Colonic mucosa (tissue), 4 donors: Measurements from ENCODE around the gene FDX2. TPM values are rescaled to one million over a fixed set of nuclear protein-coding genes. Genes with fewer than 3 reads are reported as not detected.

Source experiments
- DNase-seq: peaks from one replicate; pipeline ENCODE4 v3.0.0-alpha.2; 2020
- H3K27ac ChIP-seq: fragments of 200-600 bp; one replicate; pipeline ENCODE4 v1.8.0; 2021
- H3K27me3 ChIP-seq: fragments of 200-600 bp; one replicate; pipeline ENCODE4 v1.8.0; 2021
- H3K36me3 ChIP-seq: fragments of 200-600 bp; one replicate; pipeline ENCODE4 v1.8.0; 2021
- H3K4me1 ChIP-seq: fragments of 200-600 bp; one replicate; pipeline ENCODE4 v1.8.0; 2021; ENCODE audit warnings: mild to moderate bottlenecking
- H3K4me3 ChIP-seq: fragments of 200-600 bp; one replicate; pipeline ENCODE4 v1.8.0; 2021
- H3K9ac ChIP-seq, 2 donors: one replicate each; pipeline ENCODE4 v1.7.0; 2013; ENCODE audit warnings: control low read depth in 2 of 2, low read depth in 2 of 2, low read length in 2 of 2
- H3K9me3 ChIP-seq: fragments of 200-600 bp; one replicate; pipeline ENCODE4 v1.8.0; 2021
- intact Hi-C: fragments of 100-400 bp; cut with DNase I; formaldehyde crosslinking; loops from one replicate; pipeline ENCODE4 v1.14.1; 2022
- total RNA-seq, 2 donors: library from RNA; stranded (reverse); fragmentation: NEBNext Ultra II Directional in 1 of 2; extraction: Animal tissue kit (Norgen Biotek cat#: 25700) in 1 of 2; gene quantifications; one replicate each; pipeline ENCODE4 v1.2.1, GENCODE V29; 2021
- TF ChIP-seq, protein P1 (sequence below): fragments of 200-600 bp; IDR thresholded peaks from one replicate; pipeline ENCODE4 v1.8.0; 2022; ENCODE audit warnings: antibody characterized with exemption, mild to moderate bottlenecking
- donor health status: healthy.
- donor health status: DM: no; HTN: no; CAD: no.
- donor health status: DM: no; HTN: no; CAD: no.

The FDX2 gene
- total RNA-seq, 2 donors from 2014 or later, result 10.7 to 19.8 TPM

DNA sequence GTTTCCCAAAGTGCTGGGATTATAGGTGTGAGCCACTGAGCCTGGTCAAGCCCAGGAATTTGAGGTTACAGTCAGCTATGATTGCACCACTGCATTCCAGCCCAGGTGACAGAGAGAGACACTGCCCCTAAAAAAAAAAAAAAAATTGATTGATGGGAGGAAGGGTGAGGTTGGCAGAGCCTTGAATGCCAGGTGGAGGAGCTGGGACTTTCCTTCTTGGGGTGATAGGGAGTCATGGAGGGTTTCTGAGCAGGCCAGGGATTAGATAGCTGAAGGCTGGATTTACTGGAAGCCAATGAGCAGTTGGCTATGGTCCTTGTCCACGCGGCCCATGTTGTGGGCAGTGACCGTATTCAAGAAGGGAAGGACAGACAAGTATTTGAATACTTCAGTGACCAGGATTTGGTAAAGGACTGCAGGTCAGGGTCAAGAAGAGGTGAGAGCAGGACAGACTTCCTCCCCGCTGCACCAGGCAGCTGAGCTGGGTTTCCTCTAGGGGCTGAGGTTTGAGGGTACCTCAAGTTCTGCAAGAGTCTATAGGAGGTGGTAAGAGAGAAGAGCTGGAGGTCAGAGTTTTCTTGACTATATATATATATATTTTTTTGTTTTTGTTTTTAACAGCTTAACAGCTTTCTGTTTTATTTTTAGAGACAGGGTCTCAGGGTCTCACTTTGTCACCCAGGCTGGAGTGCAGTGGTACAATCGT is 35.9 kb downstream of the FDX2 start:
- intact Hi-C loops, result no loop called here
- Histone ChIP-seq H3K4me1 (peaks cover 3% of the 10 kb centered on the region), H3K9ac (no peak overlapping the region), H3K27ac (no peak overlapping the region), H3K9me3 (no peaks in the 10 kb centered on the region), H3K27me3 (no peaks in the 10 kb centered on the region), H3K36me3 (no peaks in the 10 kb centered on the region), H3K4me3 (no peak overlapping the region)
- no peak for DNase-seq
- TF ChIP-seq, protein P1, sequence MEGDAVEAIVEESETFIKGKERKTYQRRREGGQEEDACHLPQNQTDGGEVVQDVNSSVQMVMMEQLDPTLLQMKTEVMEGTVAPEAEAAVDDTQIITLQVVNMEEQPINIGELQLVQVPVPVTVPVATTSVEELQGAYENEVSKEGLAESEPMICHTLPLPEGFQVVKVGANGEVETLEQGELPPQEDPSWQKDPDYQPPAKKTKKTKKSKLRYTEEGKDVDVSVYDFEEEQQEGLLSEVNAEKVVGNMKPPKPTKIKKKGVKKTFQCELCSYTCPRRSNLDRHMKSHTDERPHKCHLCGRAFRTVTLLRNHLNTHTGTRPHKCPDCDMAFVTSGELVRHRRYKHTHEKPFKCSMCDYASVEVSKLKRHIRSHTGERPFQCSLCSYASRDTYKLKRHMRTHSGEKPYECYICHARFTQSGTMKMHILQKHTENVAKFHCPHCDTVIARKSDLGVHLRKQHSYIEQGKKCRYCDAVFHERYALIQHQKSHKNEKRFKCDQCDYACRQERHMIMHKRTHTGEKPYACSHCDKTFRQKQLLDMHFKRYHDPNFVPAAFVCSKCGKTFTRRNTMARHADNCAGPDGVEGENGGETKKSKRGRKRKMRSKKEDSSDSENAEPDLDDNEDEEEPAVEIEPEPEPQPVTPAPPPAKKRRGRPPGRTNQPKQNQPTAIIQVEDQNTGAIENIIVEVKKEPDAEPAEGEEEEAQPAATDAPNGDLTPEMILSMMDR, result no peak

DNA sequence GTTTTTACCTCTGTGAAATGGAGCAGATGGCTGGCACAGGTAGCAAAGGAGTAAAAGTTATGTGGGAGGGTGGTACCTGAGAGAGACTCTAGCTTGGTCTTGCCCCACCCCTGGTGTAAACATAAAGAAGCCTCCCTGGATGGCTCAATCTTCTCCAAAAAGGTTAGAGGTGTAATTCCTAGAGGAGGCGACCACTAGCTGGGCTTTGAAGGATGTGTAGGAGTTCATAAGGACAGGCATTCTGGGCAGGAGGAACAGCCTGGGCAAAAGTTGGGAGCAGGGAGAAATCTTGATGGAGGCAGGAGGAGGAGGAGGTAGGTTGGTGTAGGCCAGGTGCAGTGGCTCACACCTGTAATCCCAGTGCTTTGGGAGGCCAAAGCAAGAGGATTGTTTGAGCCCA is 36.9 kb downstream of the FDX2 start:
- H3K9me3 ChIP-seq, result no peaks in the 10 kb centered on the region
- H3K27me3 ChIP-seq, result no peaks in the 10 kb centered on the region
- H3K4me3 ChIP-seq, result no peak overlapping the region
- DNase-seq, result no peak
- H3K27ac ChIP-seq, result no peak overlapping the region
- H3K9ac ChIP-seq, result no peak overlapping the region
- no peaks in the 10 kb centered on the region for H3K36me3 ChIP-seq
- H3K4me1 ChIP-seq, result peaks cover 9% of the 10 kb centered on the region
- intact Hi-C loops, result no loop called here
- TF ChIP-seq, protein P1, result no peak

DNA sequence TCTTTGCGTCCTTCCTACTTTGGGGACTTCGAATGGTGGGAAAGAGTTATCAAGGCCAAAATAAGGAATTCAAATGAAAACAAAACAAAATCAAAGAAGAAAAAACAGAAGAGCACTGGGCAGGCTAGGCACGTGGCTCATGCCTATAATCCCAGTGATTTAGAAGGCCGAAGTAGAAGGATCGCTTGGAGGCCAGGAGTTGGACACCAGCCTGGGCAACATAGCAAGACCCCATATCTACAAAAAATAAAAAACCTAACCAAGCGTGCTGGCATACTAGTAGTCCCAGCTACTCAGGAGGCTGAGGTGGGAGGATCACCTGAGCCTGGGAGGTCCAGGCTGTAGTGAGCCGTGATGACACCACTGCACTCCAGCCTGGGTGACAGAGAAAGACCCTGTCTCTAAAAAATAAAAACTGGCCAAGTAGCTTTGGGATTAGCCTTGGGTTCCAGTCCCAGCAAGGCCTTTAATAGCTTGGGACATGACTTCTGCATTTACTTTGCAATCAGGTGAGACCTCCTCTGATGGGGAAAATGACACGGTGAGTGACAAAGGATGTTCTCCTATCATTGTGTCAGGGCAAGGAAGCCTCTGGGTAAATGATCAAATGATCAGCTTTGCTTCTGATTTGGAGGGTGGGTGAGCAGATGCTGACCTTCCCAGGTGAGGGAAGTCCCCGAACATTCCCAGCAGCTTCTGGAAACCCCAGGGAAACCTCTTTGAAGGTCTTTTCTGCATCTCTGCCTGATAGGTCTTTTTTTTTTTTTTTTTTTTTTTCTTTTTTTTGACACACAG is 37.8 kb downstream of the FDX2 start:
- Histone ChIP-seq H3K4me3 (no peak overlapping the region), H3K9ac (no peak overlapping the region), H3K36me3 (no peaks in the 10 kb centered on the region), H3K27me3 (no peaks in the 10 kb centered on the region), H3K27ac (no peak overlapping the region), H3K4me1 (peaks cover 9% of the 10 kb centered on the region), H3K9me3 (no peaks in the 10 kb centered on the region)
- intact Hi-C loops, result no loop called here
- no peak for DNase-seq
- TF ChIP-seq, protein P1, result no peak

DNA sequence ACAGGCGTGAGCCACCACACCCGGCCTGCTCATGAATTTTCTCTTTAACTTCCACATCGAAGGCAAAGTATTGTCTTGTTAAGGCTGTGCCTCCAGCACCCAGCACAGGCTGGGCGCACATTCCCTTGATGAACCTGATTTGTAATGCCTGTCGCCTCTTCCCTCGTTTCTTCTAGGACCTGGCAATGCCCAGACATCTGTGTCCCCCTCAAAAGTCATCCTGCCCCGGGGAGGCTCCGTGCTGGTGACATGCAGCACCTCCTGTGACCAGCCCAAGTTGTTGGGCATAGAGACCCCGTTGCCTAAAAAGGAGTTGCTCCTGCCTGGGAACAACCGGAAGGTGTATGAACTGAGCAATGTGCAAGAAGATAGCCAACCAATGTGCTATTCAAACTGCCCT is 41.2 kb downstream of the FDX2 start:
- H3K36me3 ChIP-seq, result no peaks in the 10 kb centered on the region
- no peaks in the 10 kb centered on the region for H3K9me3 ChIP-seq
- H3K4me3 ChIP-seq, result no peak overlapping the region
- TF ChIP-seq, protein P1, result no peak
- H3K4me1 ChIP-seq, result peaks cover 9% of the 10 kb centered on the region
- H3K27ac ChIP-seq, result no peak overlapping the region
- no peak for DNase-seq
- intact Hi-C loops, result no loop called here
- H3K27me3 ChIP-seq, result no peaks in the 10 kb centered on the region
- no peak overlapping the region for H3K9ac ChIP-seq

DNA sequence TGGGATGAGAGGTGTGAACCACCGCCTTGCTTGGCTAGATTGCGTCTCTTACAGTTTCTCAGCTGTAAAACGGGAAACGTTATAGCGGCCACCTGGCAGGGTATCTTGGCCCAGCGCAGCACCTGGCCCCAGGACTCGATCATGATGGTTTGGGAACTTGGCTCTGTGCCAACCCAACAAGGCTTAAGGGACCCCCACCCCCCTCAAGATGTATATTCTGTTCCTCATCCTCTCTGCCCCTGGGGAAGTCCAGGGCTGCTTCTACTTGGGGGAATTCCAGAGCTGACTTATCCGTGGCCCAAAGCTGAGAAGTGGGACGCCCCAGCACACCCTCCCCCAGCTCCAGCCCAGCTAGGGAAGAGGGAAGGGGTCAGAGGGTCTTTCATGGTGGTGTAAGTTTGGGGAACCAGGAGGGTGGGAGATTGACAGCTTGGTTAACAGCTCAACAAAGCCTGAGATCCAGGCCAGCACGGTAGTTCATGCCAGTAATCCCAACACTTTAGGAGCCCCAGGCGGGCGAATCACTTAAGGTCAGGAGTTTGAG is 44.2 kb downstream of the FDX2 start:
- Histone ChIP-seq H3K27ac (peak overlapping the region; percentile 81), H3K27me3 (no peaks in the 10 kb centered on the region), H3K4me3 (peak overlapping the region; percentile 37), H3K9me3 (no peaks in the 10 kb centered on the region), H3K4me1 (peaks cover 9% of the 10 kb centered on the region), H3K36me3 (no peaks in the 10 kb centered on the region), H3K9ac (peak overlapping the region; percentile 63 to 78)
- DNase-seq, result peak; percentile 45
- TF ChIP-seq, protein P1, result no peak
- intact Hi-C loops, result no loop called here
